Embryonic facial prominence (tissue), 1 donor: ENCODE measurements around the gene IVD.

Experiments
- DNase-seq: peaks from one replicate; pipeline ENCODE4 v3.0.0-alpha.2; 2016; ENCODE audit errors: extremely low spot score

IVD gene

DNA sequence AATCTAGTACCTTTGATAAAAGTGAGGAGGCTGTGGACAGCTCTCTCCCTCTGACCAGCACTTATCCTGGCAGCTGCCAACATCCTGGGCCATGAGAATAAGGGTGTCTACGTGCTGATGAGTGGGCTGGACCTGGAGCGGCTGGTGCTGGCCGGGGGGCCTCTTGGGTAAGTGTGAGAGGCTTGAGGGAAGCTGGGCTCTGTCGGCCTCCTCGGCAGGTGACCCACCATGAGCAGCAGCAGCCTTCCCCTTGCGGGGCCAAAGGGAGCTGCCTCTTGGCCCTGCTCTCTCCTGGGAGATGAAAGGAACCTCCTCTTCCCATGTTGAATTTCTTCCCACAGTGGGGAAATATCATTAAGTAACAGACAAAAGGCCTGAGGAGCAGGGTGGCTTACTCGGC lies 9.2 kb downstream of the IVD start:
- DNase-seq = no peak

DNA sequence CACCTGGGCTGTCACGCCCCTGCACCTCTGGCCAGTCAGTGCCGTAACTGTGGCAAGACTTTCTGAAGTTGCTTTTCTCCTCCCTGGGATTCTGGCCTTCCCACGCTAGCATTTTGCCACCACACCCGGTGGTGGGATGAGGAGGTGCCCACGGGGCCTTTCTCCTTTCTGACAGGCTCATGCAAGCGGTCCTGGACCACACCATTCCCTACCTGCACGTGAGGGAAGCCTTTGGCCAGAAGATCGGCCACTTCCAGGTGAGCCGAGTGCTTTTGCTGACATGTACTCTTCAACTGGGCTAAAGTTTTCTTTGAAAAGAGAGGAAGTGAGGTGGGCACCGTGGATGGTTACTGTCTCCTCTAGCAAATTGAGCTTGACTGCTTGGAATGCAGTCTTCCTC lies 9.6 kb downstream of the IVD start:
- DNase-seq = no peak

DNA sequence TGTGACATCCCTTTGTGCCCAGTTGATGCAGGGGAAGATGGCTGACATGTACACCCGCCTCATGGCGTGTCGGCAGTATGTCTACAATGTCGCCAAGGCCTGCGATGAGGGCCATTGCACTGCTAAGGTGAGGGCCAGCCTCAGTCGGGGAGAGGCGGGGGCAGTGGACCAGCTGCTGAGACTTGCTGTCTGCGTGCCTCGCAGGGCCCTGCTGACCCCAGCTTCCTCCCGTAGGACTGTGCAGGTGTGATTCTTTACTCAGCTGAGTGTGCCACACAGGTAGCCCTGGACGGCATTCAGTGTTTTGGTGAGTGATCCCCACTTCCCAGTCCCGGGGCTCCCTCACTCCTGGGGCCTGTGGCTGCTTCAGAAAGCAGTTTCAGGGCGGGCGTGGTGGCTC lies 10.5 kb downstream of the IVD start:
- no peak for DNase-seq

DNA sequence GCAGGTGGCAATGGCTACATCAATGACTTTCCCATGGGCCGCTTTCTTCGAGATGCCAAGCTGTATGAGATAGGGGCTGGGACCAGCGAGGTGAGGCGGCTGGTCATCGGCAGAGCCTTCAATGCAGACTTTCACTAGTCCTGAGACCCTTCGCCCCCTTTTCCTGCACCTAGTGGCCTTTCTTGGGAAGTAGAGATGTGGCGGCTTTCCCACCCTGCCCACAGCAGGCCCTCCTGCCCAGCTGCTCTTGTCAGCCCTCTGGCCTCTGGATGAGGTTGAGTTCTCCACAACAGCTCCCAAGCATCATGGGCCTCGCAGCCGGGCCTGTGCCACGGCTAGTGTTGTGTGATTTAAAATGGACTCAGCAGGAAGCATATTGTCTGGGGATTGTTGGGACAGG lies 12.5 kb downstream of the IVD start:
- no peak for DNase-seq

DNA sequence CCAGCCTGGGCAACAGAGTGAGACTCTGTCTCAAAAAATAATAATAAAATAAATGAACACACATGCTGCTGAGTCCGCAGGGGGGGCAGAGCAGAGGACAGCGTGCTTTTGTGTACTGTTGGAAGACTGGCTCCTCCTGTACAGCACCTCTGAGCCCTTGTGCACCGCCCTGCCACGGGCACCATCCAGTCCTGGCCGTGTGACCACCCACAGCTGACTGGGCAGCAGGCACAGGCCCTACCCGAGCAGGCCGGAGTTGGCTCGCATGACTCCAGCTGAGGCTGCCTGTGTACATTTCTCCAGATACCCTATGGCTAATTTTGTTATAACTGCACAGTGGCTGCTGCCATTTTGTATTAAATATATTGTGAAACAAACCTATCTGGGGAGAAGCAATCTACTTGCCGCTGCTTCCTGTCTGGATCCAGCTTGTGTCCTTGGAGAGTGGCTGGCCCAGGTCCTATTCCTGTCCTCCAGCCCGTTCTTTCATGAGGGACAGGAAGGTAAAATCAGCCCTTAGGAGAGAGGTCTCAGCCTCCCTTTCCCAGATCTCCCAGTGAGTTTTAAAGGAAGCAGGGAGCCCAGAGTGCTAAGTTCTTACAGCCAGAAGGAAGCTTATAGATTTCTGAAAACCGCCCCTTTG lies 14.6 kb downstream of the IVD start:
- no peak for DNase-seq

DNA sequence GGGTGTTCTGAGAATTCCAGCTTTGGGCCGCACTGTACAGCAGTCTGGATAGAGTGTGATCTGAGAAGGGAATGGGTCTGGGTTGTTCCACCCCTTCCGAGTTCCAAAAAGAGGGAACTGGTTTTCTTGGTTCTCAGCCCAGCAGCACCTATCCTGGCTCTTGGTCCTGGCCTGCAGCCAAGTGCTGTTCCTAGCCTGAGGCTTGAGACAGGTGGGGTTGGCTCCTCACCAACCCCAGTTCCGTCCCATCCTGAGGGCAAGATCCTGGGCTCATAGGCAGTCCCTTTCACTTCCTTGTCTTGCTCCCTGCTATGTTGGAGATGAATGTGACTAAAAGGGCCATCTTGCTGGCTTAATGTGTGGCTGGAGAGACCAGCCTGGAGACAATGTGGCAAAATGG lies 15.2 kb downstream of the IVD start:
- DNase-seq = no peak

DNA sequence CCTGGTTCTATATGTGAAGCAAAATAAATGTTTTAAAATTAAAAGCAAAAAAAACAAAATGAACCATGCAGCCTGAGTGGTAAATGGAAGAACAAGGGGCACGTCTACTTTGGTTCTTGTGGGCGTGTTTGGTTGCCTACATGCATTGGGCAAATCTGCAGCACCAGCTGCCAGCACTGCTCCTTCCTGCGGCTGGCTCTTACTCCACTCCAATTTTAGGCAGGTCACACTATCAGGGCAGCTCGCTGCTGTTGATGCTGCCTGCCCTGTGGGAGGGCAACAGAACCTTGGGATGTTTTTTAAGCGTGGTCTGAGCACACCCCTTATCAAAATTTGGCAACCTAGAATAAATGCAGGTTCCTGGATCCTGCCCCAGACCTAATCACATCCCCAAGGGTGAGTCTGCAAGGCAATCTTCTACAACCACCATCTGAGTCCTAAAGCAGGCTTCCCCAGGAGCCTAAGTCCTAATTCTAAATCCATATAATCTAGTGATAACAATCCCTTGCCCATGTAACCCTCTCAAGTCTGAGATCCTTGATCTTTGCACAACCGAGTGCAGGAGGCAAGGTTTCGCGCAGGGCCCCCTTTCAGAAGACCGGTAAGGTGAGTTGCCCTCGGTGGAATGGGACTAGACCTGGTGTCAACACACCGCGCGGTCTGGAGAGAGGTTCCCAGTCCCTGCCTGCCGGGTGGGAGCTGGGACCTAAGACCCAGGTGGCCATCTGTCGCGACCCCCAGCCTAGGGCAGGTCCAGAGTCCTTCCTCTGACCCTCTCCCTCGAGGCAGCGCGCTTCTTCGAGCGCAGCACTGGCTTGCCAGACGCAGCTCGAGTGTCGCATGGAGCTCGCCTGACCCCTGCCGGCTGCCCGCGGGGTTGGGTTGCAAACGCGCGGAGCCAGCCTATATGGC lies 15.9 kb downstream of the IVD start:
- DNase-seq = no peak

DNA sequence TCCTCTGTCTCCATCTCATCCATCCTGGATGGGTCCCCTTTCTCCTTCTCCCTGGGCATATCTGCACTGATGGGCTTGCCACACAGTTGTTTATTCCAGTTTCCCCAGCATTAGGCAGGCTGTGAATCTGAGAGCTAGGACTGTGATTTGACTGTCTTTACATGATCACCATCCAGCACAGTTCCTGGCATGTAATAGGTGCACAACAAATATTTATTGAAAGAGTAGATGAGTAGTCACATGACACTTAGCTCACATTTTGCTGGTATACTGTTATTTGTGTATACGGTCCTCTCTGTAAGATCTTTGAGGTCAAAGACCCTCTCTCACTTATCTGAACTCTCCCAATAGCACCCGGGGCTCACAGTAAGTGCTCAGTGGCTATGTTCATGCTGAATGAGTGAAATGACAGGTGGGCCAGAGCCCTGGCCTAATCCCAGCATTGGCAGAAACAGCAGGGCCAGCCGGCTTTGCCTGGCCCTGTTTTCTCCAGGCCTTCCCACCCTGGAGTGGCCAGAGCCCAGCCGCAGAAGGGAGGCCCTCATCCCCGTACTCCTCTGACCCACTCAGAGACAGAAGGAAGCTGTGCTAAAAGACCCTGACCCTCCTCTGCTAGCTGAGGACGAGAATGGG lies 19.0 kb downstream of the IVD start:
- DNase-seq = no peak

DNA sequence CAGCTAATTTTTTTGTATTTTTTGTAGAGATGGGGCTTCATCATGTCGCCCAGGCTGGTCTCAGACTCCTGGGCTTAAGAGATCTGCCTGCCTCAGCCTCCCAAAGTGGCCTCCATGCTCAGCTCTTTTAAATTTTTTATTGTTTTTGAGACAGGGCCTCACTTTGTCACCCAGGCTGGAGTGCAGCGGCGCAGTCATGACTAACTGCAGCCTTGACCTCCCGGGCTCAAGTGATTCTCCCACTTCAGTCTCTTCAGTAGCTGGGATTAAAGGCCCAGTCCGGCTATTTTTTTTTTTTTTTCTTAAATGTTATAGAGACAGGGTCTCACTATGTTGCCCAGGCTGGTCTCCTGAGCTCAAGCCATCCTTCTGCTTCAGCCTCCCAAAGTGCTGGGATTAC lies 20.1 kb downstream of the IVD start:
- DNase-seq = no peak

DNA sequence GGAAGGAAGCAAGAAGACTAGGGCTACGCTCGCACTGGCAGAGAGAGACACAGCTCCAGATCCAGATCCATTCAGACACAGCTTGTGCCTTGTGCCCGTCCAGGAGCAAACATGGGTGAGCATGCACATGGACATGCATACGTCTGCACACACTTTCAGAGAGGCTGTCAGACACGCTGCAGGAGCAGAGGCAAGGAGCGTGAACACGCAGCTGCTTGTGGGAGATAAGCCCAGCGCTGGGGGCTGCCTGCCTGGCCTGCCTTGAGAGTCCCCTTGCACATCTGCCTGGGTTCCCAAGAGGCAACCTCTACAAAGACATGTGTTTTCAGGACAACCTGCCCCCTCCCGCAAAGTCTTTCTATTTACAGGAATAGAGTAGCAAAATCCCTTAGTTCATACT lies 21.6 kb downstream of the IVD start:
- DNase-seq = no peak

DNA sequence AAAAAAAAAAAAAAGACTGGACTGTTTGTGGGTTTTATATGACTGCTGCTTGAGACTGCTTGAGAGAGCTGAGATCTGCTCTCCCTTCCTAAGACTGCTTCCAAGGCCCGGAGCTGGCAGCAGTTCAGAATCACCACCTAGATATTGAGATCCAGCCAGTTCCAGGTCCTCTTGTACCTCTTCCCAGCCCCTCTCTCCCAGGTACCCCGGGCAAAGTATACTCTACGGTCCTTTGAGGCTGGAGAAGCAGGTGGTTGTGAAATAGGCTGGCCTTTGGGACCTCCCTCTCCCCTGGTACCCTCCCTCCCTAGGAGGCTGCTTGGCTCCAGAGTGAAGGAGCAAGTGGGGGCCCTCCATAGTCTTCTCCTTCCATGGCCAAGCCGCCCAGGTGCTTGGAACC lies 22.6 kb downstream of the IVD start:
- no peak for DNase-seq

DNA sequence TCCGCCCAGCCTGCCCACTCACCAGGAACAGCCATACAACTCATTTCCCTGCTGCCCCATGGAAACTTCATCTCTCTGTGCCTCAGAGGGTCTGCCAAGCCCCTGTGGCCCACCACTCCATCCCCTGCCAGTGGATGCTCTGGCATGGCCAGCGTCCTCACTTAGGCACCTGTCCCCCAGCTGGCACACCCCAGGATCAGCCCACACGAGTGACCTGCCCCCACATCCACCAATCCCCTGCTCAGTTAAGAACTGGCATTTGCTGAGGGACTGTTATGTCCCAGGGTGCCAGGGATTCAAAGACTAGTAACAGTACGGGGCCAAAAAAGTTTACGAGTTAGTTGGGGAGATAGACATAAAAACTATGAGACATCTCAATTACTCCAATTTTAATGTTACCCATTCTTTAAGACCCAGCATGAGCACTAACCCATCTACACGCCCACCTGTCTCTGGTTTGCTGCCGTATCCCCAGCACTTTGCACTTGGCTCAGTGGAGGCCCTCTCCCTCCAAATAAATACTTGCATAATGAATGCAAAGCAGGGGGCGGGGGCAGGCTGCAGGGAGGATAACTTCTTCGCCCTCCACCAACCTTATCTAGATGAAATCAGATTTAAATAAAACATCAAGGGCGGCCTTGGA lies 23.6 kb downstream of the IVD start:
- DNase-seq = no peak

DNA sequence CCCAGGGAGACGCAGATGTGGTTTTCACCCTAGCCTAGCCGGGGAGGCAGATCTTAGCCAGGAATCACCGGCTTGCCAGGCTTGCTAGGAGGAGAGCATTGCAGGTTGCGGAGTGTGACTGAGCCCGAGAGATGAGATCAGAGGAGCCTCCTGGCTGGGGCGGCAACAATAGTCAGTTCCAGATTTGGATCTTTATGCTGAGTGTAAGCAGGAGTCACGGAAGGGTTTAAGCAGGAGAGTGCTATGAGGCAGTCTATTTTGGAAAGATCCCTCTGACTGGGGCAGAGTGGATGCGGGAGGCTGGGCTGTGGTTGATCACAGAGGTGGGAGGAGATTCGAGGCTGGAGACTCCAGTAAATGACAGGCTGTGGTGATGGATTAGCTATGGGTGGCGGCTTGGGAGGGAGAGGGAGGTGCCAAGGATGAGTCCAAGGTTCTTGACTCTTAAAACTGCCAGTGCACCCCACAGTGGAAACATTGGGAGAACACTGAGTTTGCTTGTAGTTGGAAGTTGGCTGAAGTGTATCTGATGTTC lies 24.7 kb downstream of the IVD start:
- DNase-seq = no peak

DNA sequence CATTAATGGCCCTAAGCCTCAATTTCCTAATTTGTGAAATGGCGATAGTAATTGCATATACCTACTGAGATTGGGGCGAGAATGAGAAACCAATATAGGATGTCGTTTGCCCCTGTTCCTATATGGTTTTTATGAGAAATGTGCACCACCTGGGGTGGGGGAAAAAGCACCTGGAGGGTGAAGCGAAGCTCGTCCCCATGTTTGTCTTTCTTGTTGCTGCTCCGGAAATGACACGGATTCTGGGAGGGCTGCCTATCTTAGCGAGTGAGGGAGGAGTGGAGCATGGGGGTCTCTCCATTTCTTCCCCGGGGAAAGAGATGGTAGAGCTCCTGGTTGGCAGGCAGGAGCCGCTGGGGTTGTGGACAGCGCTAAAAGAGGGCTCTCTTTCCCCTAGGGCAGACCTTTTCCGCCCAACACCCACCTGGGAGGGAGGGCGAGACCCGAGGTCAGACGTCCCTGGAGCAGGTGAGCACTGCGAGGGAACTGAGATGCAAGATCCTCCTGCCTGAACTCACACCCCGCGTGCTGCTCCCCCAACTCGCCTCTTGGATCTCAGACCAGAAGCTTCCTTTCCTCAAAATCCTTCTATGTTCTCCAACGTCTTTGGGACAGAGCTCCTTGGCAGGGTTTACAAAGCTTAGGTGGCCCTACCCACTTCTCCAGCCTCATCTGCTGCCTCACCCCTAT lies 29.6 kb downstream of the IVD start:
- no peak for DNase-seq

DNA sequence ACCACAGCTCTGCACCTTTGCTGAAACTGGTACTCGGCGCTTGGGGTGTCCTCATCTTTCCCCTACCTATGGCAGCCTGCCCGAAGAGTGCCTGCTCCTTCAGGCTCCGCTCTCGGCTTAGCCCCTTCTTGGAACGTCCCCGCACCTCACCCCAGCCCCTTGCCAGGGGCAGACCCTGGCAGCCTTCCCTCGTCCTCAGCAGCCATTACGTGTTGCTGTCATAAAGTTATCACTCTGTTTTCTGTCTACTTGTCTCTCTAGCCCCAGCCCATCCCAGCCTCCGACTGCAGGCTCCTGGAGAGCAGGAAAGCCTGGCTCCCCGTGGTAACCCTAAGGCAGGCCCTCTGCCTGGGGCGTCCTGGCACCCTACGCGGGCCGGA lies 30.1 kb downstream of the IVD start:
- no peak for DNase-seq

DNA sequence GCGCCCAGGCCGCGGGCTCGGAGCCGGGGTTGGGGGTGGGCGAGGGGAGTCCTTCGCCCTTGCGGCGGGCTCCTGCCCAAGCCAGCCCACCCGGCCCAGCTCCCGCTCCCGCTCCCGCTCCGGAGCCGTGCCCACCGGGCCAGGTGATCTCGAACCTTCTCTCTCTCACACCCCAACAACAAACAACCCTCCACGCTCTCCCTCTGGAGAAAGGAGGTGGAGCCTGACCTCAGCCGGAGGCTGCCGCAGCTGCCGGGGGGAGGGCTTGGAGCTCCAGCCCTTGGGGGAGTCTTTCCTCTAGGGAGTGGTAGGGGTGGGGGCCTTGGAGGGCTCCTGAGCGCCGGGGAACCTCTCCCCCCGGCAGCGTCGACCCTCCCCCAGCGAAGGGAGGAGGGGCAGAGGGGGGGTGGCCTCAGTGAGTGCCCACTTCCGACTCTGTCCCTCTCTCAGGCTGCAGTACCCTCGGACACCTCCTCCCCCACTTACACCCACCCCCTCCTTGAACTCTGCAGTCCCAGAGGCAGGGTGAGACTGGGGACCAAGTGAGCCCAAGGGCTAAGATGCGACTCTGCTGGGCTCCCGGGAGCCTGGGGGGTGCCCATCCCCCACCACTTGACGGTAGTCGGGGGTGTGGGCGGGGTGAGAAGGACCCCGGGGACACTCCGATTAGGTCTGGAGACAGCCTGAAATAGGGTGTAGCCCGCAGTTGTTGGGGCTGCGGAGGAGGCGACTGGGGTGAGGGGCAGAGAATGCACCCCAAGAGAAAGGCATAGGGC lies 30.7 kb downstream of the IVD start:
- DNase-seq = no peak

DNA sequence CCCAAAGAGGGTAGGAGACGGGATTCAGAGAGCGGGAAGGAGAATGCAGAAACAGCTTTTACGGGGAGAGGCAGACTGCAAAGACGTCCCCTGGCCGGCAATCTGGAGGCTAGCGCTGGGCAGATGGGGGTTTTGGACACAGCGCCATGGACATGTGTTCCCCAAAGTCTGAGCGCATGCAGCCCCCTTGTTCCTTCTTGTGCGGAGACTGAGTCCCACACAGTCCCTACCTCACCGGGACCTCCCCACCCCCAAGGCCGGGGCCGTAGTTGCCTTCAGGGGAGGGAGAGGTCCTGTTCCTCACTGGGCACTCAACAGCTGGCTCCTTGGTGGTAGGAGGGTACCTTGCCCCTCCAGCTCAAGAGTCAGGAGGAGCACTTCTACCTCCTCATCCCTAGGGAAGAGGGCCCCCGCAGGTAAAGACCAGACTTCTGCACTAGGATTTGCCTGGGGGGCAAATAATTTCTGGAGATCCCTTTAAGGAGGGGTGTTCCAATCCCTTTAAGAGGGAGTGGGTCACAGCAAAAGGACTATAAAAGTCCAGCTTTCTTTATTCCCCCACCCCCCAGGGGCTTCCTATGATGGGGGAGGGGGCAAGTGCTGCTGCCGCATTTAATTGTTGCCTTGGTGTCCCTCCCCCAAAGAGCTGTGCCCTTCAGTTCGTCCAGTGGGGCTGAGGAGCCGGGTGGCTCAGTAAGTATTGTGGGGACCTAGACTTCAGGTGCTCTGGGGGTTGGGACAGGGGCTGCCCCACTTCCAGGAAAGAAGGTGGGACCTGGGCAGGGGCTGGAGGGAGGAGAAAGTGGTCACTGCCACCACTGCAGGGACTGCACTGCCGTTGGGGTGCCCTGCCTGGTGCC lies 31.5 kb downstream of the IVD start:
- no peak for DNase-seq

DNA sequence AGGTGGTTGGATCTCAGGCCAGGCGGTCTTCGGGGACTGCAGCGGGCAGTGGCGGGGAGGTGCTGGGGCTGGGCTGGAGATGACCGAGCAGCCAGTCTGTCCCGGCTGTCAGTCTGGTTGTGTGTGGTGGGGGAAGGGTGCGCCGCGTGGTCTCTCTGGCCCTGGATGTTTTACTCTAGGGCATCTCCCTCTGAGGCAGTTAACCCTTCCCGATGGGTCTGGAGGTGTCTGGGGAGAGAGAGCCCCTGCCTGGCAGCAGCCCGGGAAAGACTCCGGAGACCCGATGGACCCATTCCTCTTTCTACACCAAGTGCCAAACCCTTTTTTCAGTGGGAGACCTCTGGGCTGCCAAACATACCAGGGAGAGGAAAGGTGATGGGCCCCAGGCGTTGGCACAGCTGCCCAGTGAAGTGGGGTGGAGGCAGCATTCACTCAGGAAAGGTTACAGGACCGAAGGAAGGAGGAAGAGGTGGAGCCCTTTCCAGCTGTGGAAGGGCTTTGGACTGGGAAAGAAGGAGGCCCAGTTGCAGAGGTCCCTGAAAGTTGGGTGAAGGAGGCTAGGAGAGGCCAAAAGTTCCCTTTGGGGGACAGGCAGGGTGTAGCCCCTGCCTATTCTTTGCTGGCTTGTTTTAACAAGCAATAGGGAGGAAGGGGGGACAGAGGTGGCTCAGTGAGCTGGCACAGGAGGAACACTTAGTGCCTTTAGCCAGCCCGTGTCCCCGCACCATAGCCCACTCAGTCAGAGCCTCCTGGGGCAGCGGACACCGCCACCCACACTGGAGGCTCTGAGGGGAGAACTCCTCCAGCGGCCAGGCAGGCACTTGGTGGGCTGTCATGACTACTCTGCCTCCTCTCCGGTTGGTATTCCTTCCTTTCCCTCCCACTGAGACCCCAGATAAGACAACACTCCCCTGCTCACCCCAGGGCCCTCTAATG lies 32.4 kb downstream of the IVD start:
- DNase-seq = no peak

DNA sequence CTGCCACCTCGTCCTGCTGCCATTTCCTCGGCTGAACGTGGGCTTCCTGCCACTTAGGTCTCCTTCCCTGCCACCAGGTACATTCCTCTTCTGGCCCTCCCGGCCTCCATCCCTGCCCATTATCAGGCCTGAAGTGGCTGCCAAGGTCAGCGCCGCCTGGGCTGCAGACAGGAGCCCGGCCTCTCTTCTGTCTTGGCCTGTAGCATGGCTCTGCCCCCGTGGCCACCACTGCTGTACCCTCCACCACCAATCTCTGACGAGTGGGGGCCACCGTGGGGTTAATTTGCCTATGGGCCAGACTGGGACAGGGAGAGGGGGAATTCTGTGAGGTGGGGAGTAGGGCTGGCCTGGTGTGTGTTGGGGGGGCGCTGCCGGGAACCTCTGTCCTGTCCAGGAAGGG lies 33.1 kb downstream of the IVD start:
- no peak for DNase-seq
